GM23248 (cell line): ENCODE measurements around the gene NFKB1.

Source experiments
- EZH2 ChIP-seq: fragments of 200-600 bp; sonication (generic); IDR thresholded peaks from 2 replicates; pipeline ENCODE4 v1.6.1; 2018; ENCODE audit warnings: antibody characterized with exemption, mild to moderate bottlenecking; ENCODE audit not compliant: insufficient read depth, poor library complexity, severe bottlenecking
- EZH2phosphoT487 ChIP-seq: fragments of 200-600 bp; sonication (generic); IDR thresholded peaks from 2 replicates; pipeline ENCODE4 v1.6.1; 2018; ENCODE audit warnings: antibody characterized with exemption, moderate library complexity, mild to moderate bottlenecking, low read depth; ENCODE audit not compliant: insufficient read depth

GRCh38 chr4:102637391-102637790, 136.2 kb downstream of the NFKB1 start:
- TF ChIP-seq EZH2phosphoT487 (no peak), EZH2 (no peak)
